ENCODE data around the gene DNAH14. TPM values are rescaled to one million over a fixed set of nuclear protein-coding genes. Genes with fewer than 3 reads are reported as not detected.

Gene DNAH14
- total RNA-seq, 1 experiment from 2014 or later = 39.7 TPM

GRCh38 chr1:225413708-225414375 lies 484.4 kb downstream of the DNAH14 start:
- Histone ChIP-seq H3K27me3 (ENCODE audit: insufficient read depth, low read length) (no peaks in the 10 kb centered on the region), H2BK20ac (ENCODE audit: low read depth, low read length, poor library complexity, severe bottlenecking) (no peak overlapping the region), H2BK5ac (ENCODE audit: insufficient read length, low read length) (no peak overlapping the region), H3K79me1 (ENCODE audit: insufficient read depth, low read depth, low read length, poor library complexity, severe bottlenecking) (no peaks in the 10 kb centered on the region), H2AK5ac (ENCODE audit: insufficient read length, low read length) (no peak overlapping the region), H2BK12ac (ENCODE audit: insufficient read length, low read depth, low read length) (no peak overlapping the region), H2AFZ (ENCODE audit: low read length) (no peak overlapping the region), H3K4ac (ENCODE audit: low read depth, low read length) (no peak overlapping the region), H3K27ac (ENCODE audit: insufficient read length, low read depth, low read length) (no peak overlapping the region), H3K9ac (ENCODE audit: extremely low read depth, insufficient read length, low read length) (no peak overlapping the region), H3K23ac (ENCODE audit: insufficient read length, low read depth, low read length) (no peak overlapping the region), H4K8ac (replicated peaks; ENCODE audit: insufficient read length, low read depth, low read length) (no peak overlapping the region), H4K20me1 (ENCODE audit: control insufficient read depth, insufficient read depth, insufficient read length) (no peaks in the 10 kb centered on the region), H4K5ac (ENCODE audit: insufficient read length, low read depth, low read length) (no peak overlapping the region), H3K18ac (ENCODE audit: insufficient read length, low read depth, low read length) (no peak overlapping the region), H3K4me1 (ENCODE audit: insufficient read depth, low read length) (no peaks in the 10 kb centered on the region; the same call in 1 of the 2 replicates), H3K4me2 (ENCODE audit: insufficient read depth, insufficient read length, low read length) (no peak overlapping the region), H2BK15ac (ENCODE audit: low read depth, low read length) (no peak overlapping the region), H3K14ac (ENCODE audit: insufficient read depth, low read length) (no peak overlapping the region), H3K23me2 (ENCODE audit: insufficient read length, low read depth, low read length, poor library complexity, severe bottlenecking) (no peaks in the 10 kb centered on the region), H2BK120ac (ENCODE audit: low read depth, low read length, poor library complexity, severe bottlenecking) (no peak overlapping the region), H4K91ac (ENCODE audit: insufficient read length, low read depth, low read length) (no peak overlapping the region), H3K9me3 (ENCODE audit: control insufficient read depth, low read depth, low read length) (no peaks in the 10 kb centered on the region), H3T11ph (ENCODE audit: low read length) (no peak overlapping the region), H3K79me2 (ENCODE audit: insufficient read depth, low read length) (peaks cover 2% of the 10 kb centered on the region; the same call in 1 of the 2 replicates), H3K56ac (ENCODE audit: insufficient read length, low read depth, low read length) (no peak overlapping the region)
- Mint-ChIP-seq H3K27ac (0 out of 7 replicates have a peak overlapping the region, but pooled peaks of 2 of the 3 experiments have one; percentile 8 to 35), H3K36me3 (ENCODE audit: insufficient read depth in 1 of 3, low read depth in 3 of 3) (peaks cover 29 to 69% (median 66%) of the 10 kb centered on the region in 3 experiments; a peak in 6 of 7 replicates), H3K27me3 (ENCODE audit: low read depth) (no peaks in the 10 kb centered on the region), H3K9me3 (no peaks in the 10 kb centered on the region), H3K4me3 (no peak overlapping the region), H3K4me1 (peaks cover 10 to 17% of the 10 kb centered on the region in 2 experiments)
- TF ChIP-seq CTCF (conservative IDR thresholded peaks at IDR 0.05) = no peak; the same call in 2 of the 3 replicates
- no CpG with 5 or more reads among the region's 5 CpGs for WGBS (ENCODE audit: extremely low coverage, insufficient read length, low lambda C conversion rate)
- no peak for DNase-seq
